ENCODE data around the gene SMU1.

Gene SMU1

GRCh38 chr9:33076046-33077004, at the start of gene SMU1:
TSS of gene SMU1 (minus strand) at chr9:33076674. CDS start at chr9:33076608, 66 bp downstream.
- DNase-seq: peak; percentile 96

- DNase-seq: no peak
Observed at GRCh38 chr9:33125461-33125860, 49.0 kb upstream of the SMU1 start.

GRCh38 chr9:33124751-33125381, 48.4 kb upstream of the SMU1 start:
- DNase-seq: no peak

- DNase-seq: no peak
Observed at GRCh38 chr9:33124046-33124445, 47.6 kb upstream of the SMU1 start.

GRCh38 chr9:33123407-33124031, 47.0 kb upstream of the SMU1 start:
- DNase-seq: no peak

- DNase-seq: no peak
Observed at GRCh38 chr9:33120620-33121019, 44.1 kb upstream of the SMU1 start.

- DNase-seq: no peak
Observed at GRCh38 chr9:33117796-33118195, 41.3 kb upstream of the SMU1 start.

- DNase-seq: no peak
Observed at GRCh38 chr9:33117306-33117705, 40.8 kb upstream of the SMU1 start.

GRCh38 chr9:33116860-33117259, 40.4 kb upstream of the SMU1 start:
- no peak for DNase-seq

GRCh38 chr9:33114746-33115145, 38.3 kb upstream of the SMU1 start:
- no peak for DNase-seq

- DNase-seq: no peak
Observed at GRCh38 chr9:33113799-33114547, 37.5 kb upstream of the SMU1 start.

GRCh38 chr9:33112094-33112493, 35.6 kb upstream of the SMU1 start:
- no peak for DNase-seq

GRCh38 chr9:33111631-33112030, 35.2 kb upstream of the SMU1 start:
- no peak for DNase-seq

- DNase-seq: no peak
Observed at GRCh38 chr9:33110686-33111085, 34.2 kb upstream of the SMU1 start.

GRCh38 chr9:33109850-33110595, 33.5 kb upstream of the SMU1 start:
- no peak for DNase-seq

GRCh38 chr9:33109097-33109496, 32.6 kb upstream of the SMU1 start:
- no peak for DNase-seq

- DNase-seq: no peak
Observed at GRCh38 chr9:33108472-33108871, 32.0 kb upstream of the SMU1 start.

GRCh38 chr9:33107762-33108161, 31.3 kb upstream of the SMU1 start:
- DNase-seq: no peak

GRCh38 chr9:33106827-33107621, 30.6 kb upstream of the SMU1 start:
- no peak for DNase-seq

GRCh38 chr9:33106372-33106771, 29.9 kb upstream of the SMU1 start:
- no peak for DNase-seq

- no peak for DNase-seq
Observed at GRCh38 chr9:33105959-33106358, 29.5 kb upstream of the SMU1 start.

Data from NCI-H446 treated with DMSO at 0.1 percent for 48 hours (cell line).